ENCODE data around the gene PLCL2. TPM values are rescaled to one million over a fixed set of nuclear protein-coding genes. Genes with fewer than 3 reads are reported as not detected.

PLCL2 gene
- total RNA-seq, 4 donors from 2014 or later = 0.95 to 4.8 (median 2.2) TPM

- H3K27me3 ChIP-seq = no peaks in the 10 kb centered on the region
- no peaks in the 10 kb centered on the region for H3K36me3 ChIP-seq
- TF ChIP-seq CTCF (IDR thresholded peaks at IDR 0.05) = no peak
- TF ChIP-seq POLR2A (IDR thresholded peaks at IDR 0.05) = no peak
- DNase-seq = no peak
- 24 to 39% methylated on average over 2 of the region's 2 CpGs for WGBS, 2 donors
- intact Hi-C loops (cut with DNase I) = no loop called here
- no peak overlapping the region for H3K27ac ChIP-seq
- no peaks in the 10 kb centered on the region for H3K9me3 ChIP-seq
- H3K4me3 ChIP-seq = no peak overlapping the region
- no peaks in the 10 kb centered on the region for H3K4me1 ChIP-seq
Measured at GRCh38 chr3:17044855-17045254, 160.1 kb downstream of the PLCL2 start.

DNA sequence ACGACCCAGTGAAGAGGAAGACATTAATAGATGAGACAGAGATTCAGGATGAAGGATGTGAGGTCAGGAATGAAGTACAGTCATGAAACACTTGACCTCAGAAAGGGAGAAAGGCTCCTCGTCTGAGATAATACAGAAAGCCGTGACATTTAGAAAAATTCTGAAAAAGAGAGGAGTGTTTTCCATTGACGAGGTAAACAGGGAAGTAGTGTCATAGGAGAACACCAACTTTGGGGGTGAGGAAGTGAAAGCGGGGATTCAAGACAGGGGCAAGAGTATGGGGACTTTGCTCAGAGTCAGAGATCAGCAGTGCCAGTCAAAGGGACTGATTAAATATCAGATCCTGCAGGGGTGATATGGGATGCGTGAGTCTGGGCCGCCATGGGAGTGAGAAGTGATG is 160.9 kb downstream of the PLCL2 start:
- H3K4me3 ChIP-seq = no peak overlapping the region
- H3K27ac ChIP-seq = no peak overlapping the region

DNA sequence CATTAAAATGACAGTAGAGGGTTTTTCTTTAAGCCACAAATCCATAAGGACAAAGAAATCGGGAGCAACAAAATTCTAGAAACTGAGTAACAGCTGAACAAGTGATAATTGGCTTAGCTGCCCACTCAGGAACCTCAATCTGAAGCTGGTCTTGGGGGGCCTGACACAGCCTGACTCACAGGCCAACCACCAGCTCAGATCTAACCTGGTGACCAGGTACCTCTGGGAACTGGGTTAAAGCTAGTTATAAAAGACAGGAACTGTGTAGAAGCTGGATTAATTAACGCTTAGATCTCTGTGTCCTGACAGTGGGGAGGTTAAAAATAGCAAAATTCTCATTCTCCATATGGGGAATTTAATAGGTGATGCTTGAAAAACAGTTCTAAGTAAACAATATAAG is 161.9 kb downstream of the PLCL2 start:
- intact Hi-C loops (cut with DNase I) = no loop called here
- Histone ChIP-seq H3K4me3 (no peak overlapping the region), H3K36me3 (no peaks in the 10 kb centered on the region), H3K27me3 (no peaks in the 10 kb centered on the region), H3K9me3 (no peaks in the 10 kb centered on the region), H3K27ac (no peak overlapping the region), H3K4me1 (no peaks in the 10 kb centered on the region)
- WGBS, 2 donors = 79 to 96% methylated on average over 2 of the region's 2 CpGs
- TF ChIP-seq CTCF (IDR thresholded peaks at IDR 0.05) = no peak
- TF ChIP-seq POLR2A (IDR thresholded peaks at IDR 0.05) = no peak
- DNase-seq = no peak

More for the DNA sequence above, 160.9 kb downstream of the PLCL2 start:
- H3K27me3 ChIP-seq = no peaks in the 10 kb centered on the region
- no peaks in the 10 kb centered on the region for H3K4me1 ChIP-seq
- 79 to 83% methylated on average over 7 of the region's 7 CpGs for WGBS, 2 donors
- no peak for TF ChIP-seq POLR2A (IDR thresholded peaks at IDR 0.05)
- TF ChIP-seq CTCF (IDR thresholded peaks at IDR 0.05) = no peak
- no peak for DNase-seq
- no peaks in the 10 kb centered on the region for H3K9me3 ChIP-seq
- intact Hi-C loops (cut with DNase I) = no loop called here
- no peaks in the 10 kb centered on the region for H3K36me3 ChIP-seq

- no peaks in the 10 kb centered on the region for H3K9me3 ChIP-seq
- TF ChIP-seq POLR2A (IDR thresholded peaks at IDR 0.05) (no peak), CTCF (IDR thresholded peaks at IDR 0.05) (no peak)
- intact Hi-C loops (cut with DNase I) = no loop called here
Measured at GRCh38 chr3:17047162-17047561, 162.4 kb downstream of the PLCL2 start.

DNA sequence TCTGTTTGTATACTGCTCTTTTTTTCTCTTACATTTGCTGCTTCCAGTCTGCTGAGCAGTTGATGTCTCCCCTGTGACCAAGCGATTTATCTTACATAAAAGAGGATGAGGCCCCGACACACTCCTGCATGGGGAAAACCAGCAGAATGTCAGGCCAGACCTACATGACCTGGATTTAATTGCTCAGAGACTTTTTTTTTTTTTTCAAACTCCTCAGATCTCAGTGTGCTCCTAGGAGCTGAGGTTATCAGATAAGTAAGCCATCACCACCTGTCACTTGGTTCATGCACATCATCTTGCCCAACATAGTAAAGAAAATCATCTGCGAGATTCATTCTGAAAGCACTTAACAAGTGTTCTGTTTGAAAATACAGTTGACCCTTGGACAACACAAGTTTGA is 163.1 kb downstream of the PLCL2 start:
- Histone ChIP-seq H3K36me3 (no peaks in the 10 kb centered on the region), H3K27ac (no peak overlapping the region), H3K9me3 (no peaks in the 10 kb centered on the region), H3K27me3 (no peaks in the 10 kb centered on the region), H3K4me1 (no peaks in the 10 kb centered on the region), H3K4me3 (no peak overlapping the region)
- 86 to 92% methylated on average over 3 of the region's 3 CpGs for WGBS, 2 donors
- no peak for DNase-seq
- TF ChIP-seq CTCF (IDR thresholded peaks at IDR 0.05) = no peak
- no peak for TF ChIP-seq POLR2A (IDR thresholded peaks at IDR 0.05)
- intact Hi-C loops (cut with DNase I) = no loop called here

More at GRCh38 chr3:17047162-17047561, 162.4 kb downstream of the PLCL2 start:
- no peak for DNase-seq
- Histone ChIP-seq H3K4me3 (no peak overlapping the region), H3K4me1 (no peaks in the 10 kb centered on the region), H3K36me3 (no peaks in the 10 kb centered on the region), H3K27ac (no peak overlapping the region), H3K27me3 (no peaks in the 10 kb centered on the region)
- 74 to 89% methylated on average over 4 of the region's 4 CpGs for WGBS, 2 donors
